Right lobe of liver (tissue), 4 donors: ENCODE data around the gene ZEB1.

Experiments used
- POLR2A ChIP-seq: fragments of 450-650 bp; IDR thresholded peaks from one replicate; pipeline ENCODE4 v1.6.1; 2017; ENCODE audit warnings: antibody characterized with exemption, mild to moderate bottlenecking
- TF ChIP-seq, protein P1 (sequence below), 4 donors: fragments of 200-600 bp in 3 of 4; fragments of 450-650 bp in 1 of 4; IDR thresholded peaks; one replicate each; pipeline versions ENCODE4 v1.5.1 to v1.8.0; 2016 to 2022; ENCODE audit warnings: antibody characterized with exemption in 4 of 4, mild to moderate bottlenecking in 2 of 4
- donor health status: DM: no; HTN: no; CAD: no.
- donor health status: DM: no; HTN: no; CAD: no.
- donor health status: DM: no; HTN: yes; CAD: no.

DNA sequence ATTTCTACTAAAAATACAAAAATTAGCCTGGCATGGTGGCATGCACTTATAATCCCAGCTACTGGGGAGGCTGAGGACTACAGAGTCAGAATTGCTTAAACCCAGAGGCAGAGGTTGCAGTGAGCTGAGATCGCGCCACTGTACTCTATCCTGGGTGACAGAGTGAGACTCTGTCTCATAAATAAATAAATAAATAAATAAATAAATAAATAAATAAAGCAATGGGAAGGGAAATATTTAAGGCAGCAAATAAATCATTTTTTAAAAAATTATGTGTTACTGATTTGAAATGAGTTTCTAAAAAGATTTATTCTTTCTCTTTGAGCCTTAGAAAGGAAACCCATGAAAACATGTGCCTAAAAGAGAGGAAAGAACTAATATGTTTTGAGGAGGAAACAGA is 45.2 kb upstream of the ZEB1 start:
- TF ChIP-seq, protein P1, sequence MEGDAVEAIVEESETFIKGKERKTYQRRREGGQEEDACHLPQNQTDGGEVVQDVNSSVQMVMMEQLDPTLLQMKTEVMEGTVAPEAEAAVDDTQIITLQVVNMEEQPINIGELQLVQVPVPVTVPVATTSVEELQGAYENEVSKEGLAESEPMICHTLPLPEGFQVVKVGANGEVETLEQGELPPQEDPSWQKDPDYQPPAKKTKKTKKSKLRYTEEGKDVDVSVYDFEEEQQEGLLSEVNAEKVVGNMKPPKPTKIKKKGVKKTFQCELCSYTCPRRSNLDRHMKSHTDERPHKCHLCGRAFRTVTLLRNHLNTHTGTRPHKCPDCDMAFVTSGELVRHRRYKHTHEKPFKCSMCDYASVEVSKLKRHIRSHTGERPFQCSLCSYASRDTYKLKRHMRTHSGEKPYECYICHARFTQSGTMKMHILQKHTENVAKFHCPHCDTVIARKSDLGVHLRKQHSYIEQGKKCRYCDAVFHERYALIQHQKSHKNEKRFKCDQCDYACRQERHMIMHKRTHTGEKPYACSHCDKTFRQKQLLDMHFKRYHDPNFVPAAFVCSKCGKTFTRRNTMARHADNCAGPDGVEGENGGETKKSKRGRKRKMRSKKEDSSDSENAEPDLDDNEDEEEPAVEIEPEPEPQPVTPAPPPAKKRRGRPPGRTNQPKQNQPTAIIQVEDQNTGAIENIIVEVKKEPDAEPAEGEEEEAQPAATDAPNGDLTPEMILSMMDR (IDR thresholded peaks at IDR 0.05) = no peak
- no peak for TF ChIP-seq POLR2A
